NOMO-1 (cell line): ENCODE measurements around the gene SEPTIN3.

Experiments used
- DNase-seq, 2 experiments: peaks; one replicate each; lab custom pipeline; 2025; ENCODE audit not compliant: unreplicated experiment in 2 of 2; lab: John Stamatoyannopoulos, UW

Gene SEPTIN3

GRCh38 chr22:41969110-41969646, at the start of gene SEPTIN3:
TSS of gene SEPTIN3 (plus strand) at chr22:41969443. CDS start at chr22:41971493, 2,050 bp downstream.
- DNase-seq, result no peak

- peak; percentile 54 to 59 for DNase-seq
These were observed 48.8 kb upstream of the SEPTIN3 start for GRCh38 chr22:41920271-41920976.

GRCh38 chr22:41922328-41922727, 46.9 kb upstream of the SEPTIN3 start:
- no peak for DNase-seq

GRCh38 chr22:41922940-41923594, 46.2 kb upstream of the SEPTIN3 start:
- no peak for DNase-seq

GRCh38 chr22:41923595-41924276, 45.5 kb upstream of the SEPTIN3 start:
- DNase-seq, result no peak

- DNase-seq, result peak; percentile 57 to 79
These were observed 43.3 kb upstream of the SEPTIN3 start for GRCh38 chr22:41925783-41926460.

- DNase-seq, result no peak
These were observed 41.4 kb upstream of the SEPTIN3 start for GRCh38 chr22:41927813-41928212.

- no peak for DNase-seq
These were observed 40.4 kb upstream of the SEPTIN3 start for GRCh38 chr22:41928593-41929417.

GRCh38 chr22:41929418-41929810, 39.8 kb upstream of the SEPTIN3 start:
- no peak for DNase-seq

- DNase-seq, result no peak
These were observed 37.5 kb upstream of the SEPTIN3 start for GRCh38 chr22:41931701-41932269.

- DNase-seq, result no peak
These were observed 36.9 kb upstream of the SEPTIN3 start for GRCh38 chr22:41932353-41932752.

GRCh38 chr22:41933411-41934177, 35.6 kb upstream of the SEPTIN3 start:
- no peak for DNase-seq

- no peak for DNase-seq
These were observed 34.8 kb upstream of the SEPTIN3 start for GRCh38 chr22:41934284-41935014.

GRCh38 chr22:41935015-41935351, 34.3 kb upstream of the SEPTIN3 start:
- DNase-seq, result no peak

GRCh38 chr22:41935509-41935908, 33.7 kb upstream of the SEPTIN3 start:
- DNase-seq, result no peak

- DNase-seq, result no peak
These were observed 32.4 kb upstream of the SEPTIN3 start for GRCh38 chr22:41936894-41937169.

- no peak for DNase-seq
These were observed 29.0 kb upstream of the SEPTIN3 start for GRCh38 chr22:41939981-41940831.
